ENCODE measurements around the gene MTUS2. TPM values are rescaled to one million over a fixed set of nuclear protein-coding genes. Genes with fewer than 3 reads are reported as not detected.

MTUS2 gene
- total and polyA plus RNA-seq, 2 donors (not counting 3 experiments of a cell fraction or from before 2014, with no cell fraction given) = not detected

DNA sequence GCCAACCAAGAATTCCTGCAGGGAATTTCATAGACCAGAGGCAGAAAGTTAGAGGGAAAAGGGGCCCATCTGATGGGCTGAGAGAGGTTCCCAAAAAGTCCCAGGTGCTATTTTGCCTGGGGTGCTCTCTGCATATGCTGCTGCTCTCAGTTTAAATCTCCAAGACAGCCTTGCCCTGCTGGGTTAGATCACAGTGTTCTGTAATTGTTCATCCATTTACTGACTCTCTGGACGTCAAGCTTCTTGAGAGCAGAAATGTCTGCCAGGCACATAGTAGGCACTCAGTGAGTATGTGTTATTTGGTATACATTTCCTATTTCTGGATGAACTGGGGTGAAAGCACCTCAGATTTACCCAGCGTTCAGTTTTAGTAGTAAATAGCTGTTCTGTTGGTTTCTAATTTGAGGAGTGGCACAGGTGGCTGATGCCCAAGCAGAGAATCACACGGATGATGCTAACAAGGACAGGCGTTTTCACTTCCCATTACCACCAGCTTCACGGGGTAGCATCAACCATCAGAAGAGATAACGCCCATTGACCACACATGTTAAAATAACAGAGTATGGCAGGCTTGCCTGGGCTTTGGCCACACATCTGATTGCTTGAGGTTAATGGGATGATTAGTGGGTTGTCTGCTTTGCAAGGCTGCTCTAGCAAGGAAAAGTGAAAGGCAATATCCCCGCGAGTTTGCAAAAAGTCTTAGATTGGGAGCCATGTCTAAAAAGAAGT is 614.2 kb downstream of the MTUS2 start:
- Histone ChIP-seq H3K4me2 (ENCODE audit: insufficient read depth, low read length) (no peak overlapping the region), H2AFZ (ENCODE audit: low read depth, low read length) (no peak overlapping the region), H3K9me3 (replicated peaks; ENCODE audit: control insufficient read depth, insufficient read depth, low read length) (no peaks in the 10 kb centered on the region), H4K20me1 (replicated peaks; ENCODE audit: control insufficient read depth, extremely low read depth, insufficient read depth, low read length) (no peaks in the 10 kb centered on the region), H3K4me1 (ENCODE audit: control insufficient read depth, extremely low read depth, insufficient read depth, low read length) (peaks cover 11% of the 10 kb centered on the region), H3K27ac (ENCODE audit: insufficient read depth, low read depth, low read length) (no peak overlapping the region), H3K36me3 (ENCODE audit: control insufficient read depth in 2 of 2, extremely low read depth in 1 of 2, insufficient read depth in 2 of 2, low read length in 2 of 2) (no peaks in the 10 kb centered on the region), H3K79me2 (ENCODE audit: control insufficient read depth, insufficient read depth, low read length) (no peaks in the 10 kb centered on the region), H3K27me3 (ENCODE audit: control insufficient read depth in 2 of 2, insufficient read depth in 2 of 2, low read length in 2 of 2) (peaks cover 9 to 31% of the 10 kb centered on the region in 2 experiments), H3K9ac (replicated peaks; ENCODE audit: extremely low read depth, insufficient read depth, low read length) (no peak overlapping the region), H3K4me3 (replicated peaks in 1 of 3; ENCODE audit: insufficient read depth in 1 of 3, low read depth in 1 of 3, low read length in 3 of 3) (no peak overlapping the region), H3K9me1 (replicated peaks; ENCODE audit: control insufficient read depth, extremely low read depth, insufficient read depth, low read length) (no peaks in the 10 kb centered on the region)
- dilution Hi-C loops (cut with MboI; ENCODE audit: extremely low pct_ligation_motif_present, low sequenced_read_pairs) (no loop called here), intact Hi-C loops (cut with micrococcal nuclease) (no loop called here)
- TF ChIP-seq POLR2A (IDR thresholded peaks at IDR 0.05; ENCODE audit: low read depth, low read length) (no peak), MAX (IDR thresholded peaks at IDR 0.05; ENCODE audit: insufficient read depth, insufficient read length) (no peak), POLR2AphosphoS5 (IDR thresholded peaks at IDR 0.05; ENCODE audit: insufficient read depth, low read depth, low read length) (no peak), JUN (IDR thresholded peaks at IDR 0.05; ENCODE audit: borderline replicate concordance, insufficient read depth, insufficient read length, low read depth) (no peak), CTCF (IDR thresholded peaks at IDR 0.05; ENCODE audit: extremely low read depth in 1 of 2, insufficient read depth in 1 of 2, low read depth in 1 of 2, low read length in 2 of 2) (no peak), MYC (IDR thresholded peaks at IDR 0.05; ENCODE audit: low read depth, low read length) (no peak), FOS (IDR thresholded peaks at IDR 0.05; ENCODE audit: borderline replicate concordance, insufficient read depth, low read length) (no peak), GATA2 (IDR thresholded peaks at IDR 0.05; ENCODE audit: insufficient read depth, insufficient read length, low read depth, low read length) (no peak)
- POLR2A ChIA-PET = no interaction called here
- DNase-seq (ENCODE audit: low read depth, low spot score) (no peak), FAIRE-seq (no peak)
- CTCF ChIA-PET = no interaction called here
- no TSS peak for BruUV-seq (replicated peaks)
